B cell (primary cell): ENCODE measurements around the gene SRGAP1.

Experiments
- CTCF ChIP-seq: fragments of 200-600 bp; IDR thresholded peaks from one replicate; pipeline ENCODE4 v1.8.0; 2022; ENCODE audit warnings: antibody characterized with exemption, mild to moderate bottlenecking
- EZH2 ChIP-seq: IDR thresholded peaks from 2 replicates; pipeline ENCODE4 v1.6.1; 2012; ENCODE audit warnings: borderline replicate concordance, low read depth, mild to moderate bottlenecking, moderate library complexity, low read length; ENCODE audit not compliant: insufficient read depth, poor library complexity, severe bottlenecking

- TF ChIP-seq EZH2 = no peak
- no peak for TF ChIP-seq CTCF
Measured at GRCh38 chr12:64145226-64145625, 300.7 kb downstream of the SRGAP1 start.
